Stimulated activated CD4-positive, alpha-beta T cell treated with anti-CD3 and anti-CD28 coated beads, TNF-alpha, amount 100 ng/mL, for 48 hours (primary cell): ENCODE results near the gene IPP.
"Not testable (repeated sequence)": the region's sequence is repeated elsewhere in the genome, so short reads cannot be mapped to it uniquely, and the experiment has no call there.

Source experiments
- DNase-seq, 3 donors: peaks; one replicate each; pipeline ENCODE4 v3.0.0-alpha.2; 2020; ENCODE audit warnings: low read depth in 3 of 3

IPP gene

GRCh38 chr1:45739641-45740156 is 10.8 kb downstream of the IPP start:
- not testable (repeated sequence) for DNase-seq

GRCh38 chr1:45739137-45739536 is 11.3 kb downstream of the IPP start:
- no peak for DNase-seq

- DNase-seq, result no peak
Measured at GRCh38 chr1:45730780-45731319, 19.6 kb downstream of the IPP start.

DNA sequence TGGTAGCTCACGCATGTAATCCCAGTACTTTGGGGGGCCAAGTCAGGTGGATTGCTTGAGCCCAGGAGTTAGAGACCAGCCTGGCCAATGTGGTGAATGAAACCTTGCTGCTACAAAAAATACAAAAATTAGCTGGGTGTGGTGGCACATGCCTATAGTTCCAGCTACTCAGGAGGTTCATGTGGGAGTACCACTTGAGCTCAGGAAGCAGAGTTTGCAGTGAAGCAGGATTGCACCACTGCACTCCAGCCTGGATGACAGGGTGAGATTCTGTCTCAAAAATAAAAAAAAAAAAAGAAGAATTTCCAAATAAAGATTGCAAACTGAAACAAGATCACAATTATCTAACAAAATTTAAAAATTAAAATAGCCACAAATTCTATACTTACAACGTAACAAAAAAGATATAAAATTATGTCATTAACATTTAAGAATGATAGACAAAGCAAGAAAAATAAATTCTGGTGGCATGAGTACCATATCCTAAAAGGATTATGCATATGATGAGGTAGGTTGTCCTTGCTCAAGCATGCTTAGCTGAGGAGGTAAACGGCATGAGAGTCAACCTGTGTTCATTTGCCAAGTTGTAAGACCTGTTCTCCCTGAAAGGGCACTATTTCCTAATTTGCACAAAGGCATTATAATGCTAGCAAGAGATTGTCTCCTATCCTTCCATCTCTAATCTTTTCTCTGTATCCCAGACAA is 20.2 kb downstream of the IPP start:
- DNase-seq, result no peak

DNA sequence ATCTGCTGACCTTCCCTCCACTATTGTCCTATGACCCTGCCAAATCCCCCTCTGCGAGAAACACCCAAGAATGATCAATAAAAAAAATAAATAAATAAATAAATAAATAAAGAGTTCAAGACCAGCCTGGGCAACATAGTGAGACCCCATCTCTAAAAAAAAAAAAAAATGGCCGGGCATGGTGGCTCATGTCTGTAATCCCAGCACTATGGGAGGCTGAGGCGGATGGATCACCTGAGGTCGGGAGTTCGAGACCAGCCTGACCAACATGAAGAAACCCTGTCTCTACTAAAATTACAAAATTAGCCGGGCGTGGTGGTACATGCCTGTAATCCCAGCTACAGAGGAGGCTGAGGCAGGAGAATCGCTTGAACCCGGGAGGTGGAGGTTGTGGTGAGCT is 24.4 kb downstream of the IPP start:
- not testable (repeated sequence) for DNase-seq

DNA sequence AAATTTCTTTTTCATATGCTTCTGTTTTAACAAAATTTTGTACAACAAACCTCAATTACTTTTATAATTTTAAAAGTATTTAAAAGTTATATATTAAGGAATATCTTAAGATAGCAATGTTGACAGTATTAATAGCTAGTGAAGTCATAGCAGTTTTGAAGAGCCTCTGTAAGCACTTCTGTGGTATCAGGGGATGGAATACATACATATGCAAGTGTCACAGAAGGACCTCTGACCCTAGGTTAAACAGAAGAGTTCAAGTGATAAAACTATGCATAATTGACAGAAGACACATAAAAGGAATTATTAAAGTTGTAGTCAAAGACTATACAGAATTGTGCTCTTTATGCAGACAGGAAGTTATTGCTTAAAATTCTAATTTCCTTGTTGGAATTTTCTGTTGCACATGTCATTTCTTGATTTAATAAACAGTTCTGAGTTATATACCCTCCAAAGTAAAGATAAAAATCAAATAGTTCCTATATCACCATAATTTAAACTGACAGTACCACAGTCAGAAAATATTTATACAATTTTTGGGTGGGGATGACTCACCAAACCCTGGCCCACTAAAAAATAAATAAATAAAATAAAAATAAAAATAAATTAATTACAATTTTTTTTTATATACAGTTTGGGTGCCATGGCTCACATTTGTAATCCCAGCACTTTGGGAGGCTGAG is 27.1 kb downstream of the IPP start:
- DNase-seq, result no peak

DNA sequence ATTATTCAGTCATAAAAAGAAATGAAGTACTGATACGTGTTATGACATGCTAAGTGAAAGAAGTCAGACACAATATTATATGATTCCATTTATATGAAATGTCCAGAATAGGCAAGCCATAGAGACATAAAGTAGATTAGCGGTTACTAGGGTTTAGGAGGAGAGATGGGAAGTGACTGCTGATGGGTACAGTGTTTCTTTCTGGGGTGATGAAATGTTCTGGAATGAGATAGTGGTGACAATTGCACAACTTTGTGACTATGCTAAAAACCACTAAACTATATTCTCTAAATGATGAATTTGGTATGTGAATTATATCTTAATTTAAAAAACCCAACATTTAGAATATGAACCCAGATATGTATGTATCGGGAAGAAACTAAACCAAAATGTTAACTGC is 27.6 kb downstream of the IPP start:
- DNase-seq, result no peak

DNA sequence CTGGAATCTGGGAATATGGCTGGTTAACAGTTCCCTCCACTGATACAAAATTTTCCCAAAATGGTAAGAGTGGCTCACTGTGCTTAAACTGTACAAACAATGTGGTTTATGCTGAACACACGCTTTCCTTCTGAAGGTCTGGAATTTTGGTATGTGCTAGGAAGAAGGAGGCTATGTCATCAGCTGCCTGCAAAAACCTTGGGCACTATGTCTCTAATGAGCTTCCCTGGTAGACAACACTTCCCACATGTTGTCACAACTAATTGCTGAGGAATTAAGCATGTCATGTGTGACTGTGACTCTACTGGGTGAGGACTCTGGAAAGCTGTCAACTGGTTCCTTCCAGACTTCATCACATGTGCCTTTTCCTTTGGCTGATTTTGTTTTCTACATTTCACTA is 29.2 kb downstream of the IPP start:
- DNase-seq, result no peak

GRCh38 chr1:45718289-45718688 is 32.2 kb downstream of the IPP start:
- no peak for DNase-seq

GRCh38 chr1:45717386-45717785 is 33.1 kb downstream of the IPP start:
- DNase-seq, result not testable (repeated sequence)

GRCh38 chr1:45716700-45717099 is 33.8 kb downstream of the IPP start:
- DNase-seq, result no peak

DNA sequence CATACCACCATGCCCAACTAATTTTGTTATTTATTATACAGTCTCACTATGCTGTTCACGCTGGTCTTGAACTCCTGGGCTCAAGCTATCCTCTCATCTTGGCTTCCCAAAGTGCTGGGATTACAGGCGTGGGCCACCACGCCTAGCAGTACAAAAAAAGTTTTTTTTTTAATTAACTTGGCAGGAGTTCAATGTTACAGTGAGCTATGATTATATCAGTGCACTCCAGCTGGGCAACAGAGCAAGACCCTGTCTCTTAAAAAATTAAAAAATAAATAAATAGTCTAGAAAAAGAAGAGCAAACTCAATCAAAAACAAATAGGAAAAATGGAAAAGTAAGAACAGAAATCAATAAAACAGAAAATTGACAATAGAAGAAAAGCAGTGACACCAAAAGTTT is 36.7 kb downstream of the IPP start:
- no peak for DNase-seq

GRCh38 chr1:45704637-45705036 is 45.8 kb downstream of the IPP start:
- DNase-seq, result no peak

- DNase-seq, result no peak
Measured at GRCh38 chr1:45694823-45695222, 55.6 kb downstream of the IPP start.

DNA sequence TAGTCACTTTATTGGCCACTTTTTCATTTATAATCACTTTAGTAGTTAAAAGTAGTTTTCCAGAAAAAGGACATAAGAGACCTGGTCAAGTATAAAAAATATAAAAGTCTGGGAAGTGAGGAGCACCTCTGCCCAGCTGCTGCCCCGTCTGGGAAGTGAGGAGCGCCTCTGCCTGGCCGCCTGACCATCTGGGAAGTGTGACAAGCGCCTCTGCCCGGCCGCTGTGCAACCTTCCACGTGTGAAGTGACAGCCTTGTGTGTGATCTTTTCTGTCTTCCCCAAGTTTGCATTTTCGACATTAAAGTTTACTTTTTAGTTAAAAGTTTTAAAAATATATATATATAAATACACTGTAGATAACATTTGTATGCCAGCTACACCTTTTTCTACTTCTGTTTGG is 56.6 kb downstream of the IPP start:
- DNase-seq, result not testable (repeated sequence)

DNA sequence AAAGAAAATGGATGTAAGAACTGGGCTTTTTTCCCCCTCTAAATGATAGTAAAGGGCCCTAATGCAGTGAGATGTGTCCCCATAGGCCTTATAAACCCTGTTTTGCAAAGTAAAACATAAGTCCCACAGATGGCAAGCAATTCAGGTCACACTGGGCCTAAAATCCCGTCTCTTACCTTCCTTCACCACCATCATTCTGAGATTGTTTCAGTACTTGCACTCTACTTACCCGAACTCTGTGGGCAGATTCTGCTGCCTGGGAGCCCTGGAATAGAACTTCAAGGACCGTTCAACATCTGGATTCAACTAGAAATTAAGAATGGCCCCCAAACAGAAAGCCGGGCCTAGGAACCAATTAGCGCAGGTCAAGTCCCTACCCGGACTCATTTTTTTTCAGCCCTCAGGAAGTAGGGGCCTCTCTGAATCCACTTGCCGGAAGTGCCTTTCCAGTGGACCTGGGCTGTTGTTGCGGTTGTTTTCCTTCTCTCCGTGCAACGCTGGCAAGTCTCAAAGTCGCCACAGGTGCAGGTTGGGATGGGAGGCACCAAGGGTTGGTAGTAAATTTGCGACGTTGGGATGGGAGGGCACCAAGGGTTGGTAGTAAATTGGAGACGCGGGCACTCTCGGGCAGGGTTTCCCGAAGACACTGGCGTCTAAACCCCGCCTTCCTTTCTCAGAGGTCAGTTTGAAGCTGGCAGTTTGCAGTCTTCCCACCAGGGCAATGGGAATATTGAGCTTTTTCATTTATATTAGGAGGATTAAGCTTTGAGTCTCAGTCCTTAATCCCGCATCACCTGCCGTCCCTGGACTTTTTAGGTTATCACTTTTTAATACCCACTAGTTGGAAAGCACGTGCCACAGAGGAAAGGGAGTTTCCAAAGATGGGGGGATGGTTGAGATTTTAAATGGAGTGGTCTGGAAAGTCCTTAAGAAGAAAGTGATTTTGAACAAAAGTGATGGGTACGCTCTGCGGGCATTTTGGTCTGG is 62.4 kb downstream of the IPP start, which contains the start of gene TMEM69:
Gene TMEM69, plus strand, starts transcription at position 428 of the 987 bp plus-strand sequence. CDS start 2,888 bp downstream, outside the sequence.
- peak; percentile 51 to 72 (median 62) for DNase-seq

DNA sequence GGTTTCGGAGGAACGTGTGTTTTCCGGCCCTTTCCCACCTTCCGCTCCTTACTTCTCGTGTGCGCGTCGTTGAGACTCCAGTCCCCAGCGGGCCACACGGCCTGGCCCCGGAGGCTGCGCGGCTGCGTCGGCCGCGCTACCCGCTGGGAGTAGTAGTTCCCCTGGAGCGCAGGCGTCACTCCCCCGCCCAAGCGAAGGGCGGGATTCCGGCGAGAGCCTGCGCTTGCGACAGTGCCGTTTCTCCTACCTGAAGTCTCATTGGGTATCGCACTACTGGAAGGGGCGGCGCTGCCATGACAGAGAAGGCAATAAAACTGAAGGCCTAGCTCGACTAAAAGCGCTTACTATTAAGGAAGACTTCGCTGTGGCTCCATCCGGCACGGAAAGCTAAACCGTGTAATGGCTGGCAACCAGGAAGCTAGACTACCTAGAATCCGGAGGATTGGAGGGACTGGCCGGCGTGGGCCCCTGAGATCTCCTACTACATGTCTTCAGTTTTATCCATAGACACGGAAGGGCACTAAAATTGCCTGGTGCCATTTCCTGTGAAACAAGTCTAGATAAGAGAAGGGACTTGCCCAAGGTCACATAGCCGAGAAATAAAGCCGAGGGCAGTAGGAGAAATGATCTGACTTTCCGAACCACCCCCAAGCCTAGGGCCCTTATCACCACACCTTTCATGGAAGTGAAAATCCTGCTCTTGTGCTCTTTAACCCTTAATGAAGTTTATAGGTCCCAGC is 63.3 kb downstream of the IPP start:
- DNase-seq, result peak; percentile 88 to 94 (median 89)

DNA sequence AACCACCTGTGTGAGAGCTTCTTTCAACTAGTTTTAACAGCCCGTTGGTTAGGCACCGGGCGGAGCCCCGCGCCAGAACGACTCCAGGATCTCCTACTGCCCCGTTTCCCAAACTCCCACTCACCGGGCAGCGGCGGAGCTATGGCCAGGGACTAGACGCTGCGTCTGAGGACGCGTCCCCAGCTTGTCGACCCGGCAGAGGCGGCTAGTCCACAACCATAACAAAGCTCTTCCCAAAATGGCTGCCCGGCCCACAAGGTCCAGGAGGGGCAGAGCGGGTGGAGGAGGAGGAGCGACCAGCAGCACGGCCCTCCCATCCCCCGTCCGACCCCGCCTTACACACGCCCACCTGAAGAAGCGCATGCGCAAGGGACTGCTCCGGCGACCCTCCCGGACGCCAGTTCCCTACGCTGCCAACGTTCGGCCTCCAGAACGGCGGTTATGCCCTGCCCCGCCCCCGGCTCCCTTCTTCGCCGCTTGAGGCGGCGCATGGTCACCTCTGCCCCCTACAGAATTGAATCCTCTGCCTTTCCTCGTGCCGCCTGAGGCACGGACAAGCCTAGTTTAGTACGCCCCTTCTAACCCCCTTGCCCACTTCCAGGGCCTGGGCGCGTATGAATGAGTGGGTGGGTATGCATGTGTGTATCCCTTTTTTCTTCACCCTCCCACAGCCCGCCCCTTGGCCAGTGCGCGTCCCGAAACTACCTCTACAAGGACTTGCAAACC is 64.0 kb downstream of the IPP start, which contains the start of gene GPBP1L1:
Gene GPBP1L1, minus strand, starts transcription at position 246 of the 726 bp plus-strand sequence. CDS start 27,446 bp downstream, outside the sequence.
- peak; percentile 95 to 97 (median 96) for DNase-seq

DNA sequence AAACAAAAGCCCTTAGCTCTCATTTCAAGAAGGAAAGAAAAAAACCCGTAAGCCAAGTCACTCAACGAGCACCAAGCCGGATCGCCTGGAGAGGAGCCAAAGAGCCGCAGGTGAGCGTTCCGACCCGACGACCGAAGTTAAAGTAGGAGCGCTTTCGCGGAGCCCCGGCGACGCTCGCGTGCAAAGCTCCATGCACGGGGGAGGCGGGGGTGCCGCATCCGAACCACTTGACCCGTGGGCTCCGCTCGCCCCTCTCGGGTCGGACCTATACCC is 64.5 kb downstream of the IPP start:
- DNase-seq, result peak in 2 of 3 donors; percentile 26 to 56

GRCh38 chr1:45685308-45686014 is 65.0 kb downstream of the IPP start:
- no peak for DNase-seq
